IMR-90 (cell line): ENCODE results near the gene SIK3. TPM values are rescaled to one million over a fixed set of nuclear protein-coding genes. Genes with fewer than 3 reads are reported as not detected.

Experiments used
- ATAC-seq: fragments of 200-7000 bp; cut with Tn5 transposase; 2 replicates; pipeline ENCODE4 v1.9.1; 2020; ENCODE audit warnings: low read depth, mild to moderate bottlenecking, moderate library complexity
- BruUV-seq: library from RNA; stranded (reverse); fragments of 400-500 nt; replicated peaks from 2 replicates; lab custom pipeline; 2021; lab: Mats Ljungman, UMichigan
- CTCF ChIA-PET: fragments of 300-600 bp; formaldehyde crosslinking; extraction: SDS; loops from one replicate; lab custom pipeline; 2021; ENCODE audit warnings: antibody characterized with exemption; lab: Yijun Ruan, JAX
- POLR2A ChIA-PET: fragments of 300-600 bp; sonication (Branson Sonifier 250); formaldehyde crosslinking; loops from one replicate; lab custom pipeline; 2022; ENCODE audit warnings: antibody characterized with exemption; ENCODE audit not compliant: unreplicated experiment; lab: Charles Lee
- DNase-seq: peaks from one replicate; pipeline ENCODE4 v3.0.0; 2013
- H2AFZ ChIP-seq: replicated peaks from 2 replicates; pipeline ENCODE3; 2013; ENCODE audit warnings: low read length, mild to moderate bottlenecking; ENCODE audit not compliant: poor library complexity
- H2AK5ac ChIP-seq: 2 replicates; pipeline ENCODE4 v1.6.1; 2013; ENCODE audit warnings: low read depth, low read length, inconsistent platforms
- H2AK9ac ChIP-seq: replicated peaks from 2 replicates; pipeline ENCODE3; 2013; ENCODE audit warnings: mild to moderate bottlenecking, low read depth, low read length, moderate library complexity; ENCODE audit not compliant: poor library complexity
- H2BK120ac ChIP-seq: 2 replicates; pipeline ENCODE4 v1.6.1; 2013; ENCODE audit warnings: low read depth, low read length, inconsistent platforms
- H2BK15ac ChIP-seq: 3 replicates; pipeline ENCODE4 v1.6.1; 2013; ENCODE audit warnings: low read depth, low read length, inconsistent platforms
- H2BK20ac ChIP-seq: 2 replicates; pipeline ENCODE4 v1.6.1; 2013; ENCODE audit warnings: low read depth, mild to moderate bottlenecking, inconsistent platforms, low read length, moderate library complexity
- H2BK5ac ChIP-seq: 2 replicates; pipeline ENCODE4 v1.6.1; 2013; ENCODE audit warnings: mild to moderate bottlenecking, low read depth, low read length, inconsistent platforms; ENCODE audit not compliant: poor library complexity, severe bottlenecking
- H3K14ac ChIP-seq: replicated peaks from 2 replicates; pipeline ENCODE4 v1.6.1; 2013; ENCODE audit warnings: low read depth, low read length, inconsistent platforms
- H3K18ac ChIP-seq: 2 replicates; pipeline ENCODE4 v1.6.1; 2013; ENCODE audit warnings: low read depth, low read length, control low read depth
- H3K23ac ChIP-seq: 2 replicates; pipeline ENCODE4 v1.6.1; 2013; ENCODE audit warnings: low read depth, low read length, inconsistent platforms
- H3K27ac ChIP-seq: 2 replicates; pipeline ENCODE4 v1.5.1; 2013; ENCODE audit warnings: mild to moderate bottlenecking, control low read depth, low read length; ENCODE audit not compliant: insufficient read depth
- H3K27me3 ChIP-seq: 2 replicates; pipeline ENCODE4 v1.6.1; 2013; ENCODE audit warnings: low read length; ENCODE audit not compliant: control insufficient read depth, insufficient read depth
- H3K36me3 ChIP-seq: 2 replicates; pipeline ENCODE4 v1.6.1; 2013; ENCODE audit warnings: low read length, mixed read lengths; ENCODE audit not compliant: control insufficient read depth, insufficient read depth
- H3K4ac ChIP-seq: 2 replicates; pipeline ENCODE4 v1.6.1; 2013; ENCODE audit warnings: low read depth, low read length, inconsistent platforms
- H3K4me1 ChIP-seq: 2 replicates; pipeline ENCODE4 v1.6.1; 2013; ENCODE audit warnings: low read length, mixed read lengths; ENCODE audit not compliant: control insufficient read depth, insufficient read depth
- H3K4me2 ChIP-seq: 2 replicates; pipeline ENCODE4 v1.6.1; 2013; ENCODE audit warnings: low read depth, mild to moderate bottlenecking, control low read depth, low read length, moderate library complexity
- H3K4me3 ChIP-seq: 2 replicates; pipeline ENCODE4 v1.5.1; 2013; ENCODE audit warnings: low read depth, mild to moderate bottlenecking, control low read depth, low read length, moderate library complexity; ENCODE audit not compliant: insufficient read depth
- H3K56ac ChIP-seq: 2 replicates; pipeline ENCODE4 v1.6.1; 2013; ENCODE audit warnings: low read length, inconsistent platforms; ENCODE audit not compliant: insufficient read depth; ENCODE audit errors: extremely low read depth
- H3K79me1 ChIP-seq, 2 experiments: 2 replicates each; pipeline ENCODE4 v1.6.1; 2013; ENCODE audit warnings: low read length in 2 of 2, inconsistent platforms in 1 of 2, low read depth in 1 of 2
- H3K9ac ChIP-seq: 2 replicates; pipeline ENCODE4 v1.6.1; 2013; ENCODE audit warnings: low read depth, low read length, control low read depth
- H3K9me1 ChIP-seq: 2 replicates; pipeline ENCODE4 v1.6.1; 2013; ENCODE audit warnings: low read length, inconsistent platforms; ENCODE audit not compliant: insufficient read depth
- H3K9me3 ChIP-seq: 2 replicates; pipeline ENCODE4 v1.6.1; 2013; ENCODE audit warnings: low read length; ENCODE audit not compliant: control insufficient read depth, insufficient read depth
- H4K20me1 ChIP-seq: 2 replicates; pipeline ENCODE4 v1.6.1; 2013; ENCODE audit warnings: low read length, inconsistent platforms; ENCODE audit not compliant: insufficient read depth
- H4K5ac ChIP-seq: 2 replicates; pipeline ENCODE4 v1.6.1; 2013; ENCODE audit warnings: mild to moderate bottlenecking, low read depth, low read length, control low read depth
- H4K8ac ChIP-seq, 2 experiments: 2 replicates each; pipeline ENCODE4 v1.6.1; 2013; ENCODE audit warnings: low read depth in 2 of 2, low read length in 2 of 2, control low read depth in 1 of 2, inconsistent platforms in 1 of 2
- H4K91ac ChIP-seq: 2 replicates; pipeline ENCODE4 v1.6.1; 2013; ENCODE audit warnings: low read depth, low read length, inconsistent platforms; ENCODE audit not compliant: insufficient read depth
- BHLHE40 ChIP-seq: fragments of 150-350 bp; IDR thresholded peaks from 2 replicates; pipeline ENCODE4 v1.6.1; 2016; ENCODE audit warnings: mild to moderate bottlenecking, low read depth, low read length
- FOS ChIP-seq: fragments of 150-350 bp; IDR thresholded peaks from 2 replicates; pipeline ENCODE4 v1.6.1; 2016; ENCODE audit warnings: low read depth, low read length
- MXI1 ChIP-seq: IDR thresholded peaks from 2 replicates; pipeline ENCODE4 v1.6.1; 2012; ENCODE audit warnings: low read depth, mild to moderate bottlenecking, low read length, moderate library complexity, borderline replicate concordance
- NFE2L2 ChIP-seq: fragments of 150-350 bp; IDR thresholded peaks from 2 replicates; pipeline ENCODE4 v1.6.1; 2016; ENCODE audit warnings: low read depth, mild to moderate bottlenecking, low read length
- SMC3 ChIP-seq: fragments of 150-350 bp; IDR thresholded peaks from 2 replicates; pipeline ENCODE4 v1.6.1; 2016; ENCODE audit warnings: low read depth, mild to moderate bottlenecking, antibody characterized with exemption, low read length, moderate library complexity
- WGBS, 2 experiments: methylation state at CpG; one replicate each; pipeline versions ENCODE4 v1.1.5 to v1.1.7; 2013; ENCODE audit warnings: missing lambda C conversion rate in 2 of 2; ENCODE audit not compliant: insufficient read length in 1 of 2; ENCODE audit errors: extremely low coverage in 2 of 2; 5-methylcytosine and 5-hydroxymethylcytosine counted together
- dilution Hi-C: fragments of 300-500 bp; cut with HindIII; formaldehyde crosslinking; loops from one replicate; pipeline ENCODE4 v1.14.3; 2018; ENCODE audit warnings: low sequenced_read_pairs; ENCODE audit not compliant: unreplicated experiment
- in situ Hi-C: fragments of 300-500 bp; cut with MboI; formaldehyde crosslinking; loops from 3 replicates; pipeline ENCODE4 v1.14.3; 2019; ENCODE audit warnings: low sequenced_read_pairs, inconsistent platforms, mixed read lengths
- intact Hi-C: fragments of 100-400 bp; cut with micrococcal nuclease; formaldehyde crosslinking; loops from 2 replicates; pipeline ENCODE4 v1.10.0; 2022
- polyA plus RNA-seq, 3 experiments: library from polyadenylated mRNA; depleted of rRNA; stranded (reverse); fragments of >200 nt; gene quantifications; 2 replicates each; pipeline ENCODE4 v1.2.3, GENCODE V29; 2012; ENCODE audit warnings: low replicate concordance in 1 of 3
- total RNA-seq: library from RNA; depleted of rRNA; stranded (reverse); fragments of >200 nt; gene quantifications from 2 replicates; pipeline ENCODE4 v1.2.3, GENCODE V29; 2012

The SIK3 gene
- total and polyA plus RNA-seq, 2 of the 4 experiments (the other 2 are of a cell fraction) = 8.2 to 9.1 TPM

DNA sequence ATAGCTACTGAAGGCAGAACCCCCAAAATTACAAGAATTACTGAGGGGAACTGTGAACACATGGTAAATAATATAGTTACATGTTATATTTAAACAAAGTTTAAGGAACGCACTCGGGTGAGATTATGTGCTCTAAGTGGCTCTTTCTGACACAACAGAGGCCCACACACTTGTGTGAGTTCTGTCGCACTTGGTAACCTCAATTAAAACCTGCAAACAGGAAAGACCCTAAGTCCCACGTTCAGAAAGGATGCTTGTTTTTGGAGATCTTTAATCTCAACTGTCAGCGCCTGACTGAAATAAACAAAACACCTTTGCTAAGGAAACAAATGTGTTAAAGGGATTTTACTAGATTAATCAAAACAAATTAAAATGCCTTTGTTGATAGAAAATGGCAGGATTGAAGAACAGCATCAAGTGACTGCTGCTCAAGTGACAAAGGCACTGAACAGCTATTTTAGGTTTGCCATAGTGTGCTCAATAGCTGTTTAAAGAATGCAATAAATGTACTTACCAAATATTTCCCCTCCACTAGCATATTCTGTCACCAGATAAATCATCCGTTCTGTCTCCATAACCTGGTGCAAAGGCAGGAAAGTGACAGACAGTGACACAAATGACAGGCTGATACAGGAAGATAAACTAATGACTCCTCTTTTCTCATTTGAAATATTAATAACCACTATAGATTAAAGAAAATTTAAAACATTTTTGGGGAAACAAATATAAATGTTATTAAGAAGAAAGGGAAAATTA lies 144.5 kb downstream of the SIK3 start:
- no peaks in the 10 kb centered on the region for H3K27me3 ChIP-seq
- ATAC-seq (no peak), DNase-seq (no peak)
- no peak overlapping the region for H4K5ac ChIP-seq
- H3K14ac ChIP-seq = no peak overlapping the region
- H4K8ac ChIP-seq = no peak overlapping the region
- H3K4ac ChIP-seq = no peak overlapping the region
- H3K23ac ChIP-seq = no peak overlapping the region
- ChIA-PET CTCF (no interaction called here), POLR2A (interaction anchor here (0.7 kb wide), 1 partner anchor 18 kb away, joined by 7 read pairs; no protein-coding TSS in a partner anchor)
- intact Hi-C loops = no loop called here
- no peak overlapping the region for H2BK20ac ChIP-seq
- no peak overlapping the region for H3K27ac ChIP-seq
- no peak overlapping the region for H2BK5ac ChIP-seq
- no peak overlapping the region for H3K4me2 ChIP-seq
- H2BK120ac ChIP-seq = no peak overlapping the region
- H3K36me3 ChIP-seq = peaks cover 8% of the 10 kb centered on the region
- no peak for TF ChIP-seq MXI1
- no peak for TF ChIP-seq SMC3
- TF ChIP-seq NFE2L2 = no peak
- no peak for TF ChIP-seq FOS
- TF ChIP-seq BHLHE40 = no peak
- dilution Hi-C loops = no loop called here
- H2BK15ac ChIP-seq = no peak overlapping the region
- no peak overlapping the region for H3K18ac ChIP-seq
- no CpG with 5 or more reads among the region's 6 CpGs for WGBS, 2 experiments
- no peak overlapping the region for H3K9ac ChIP-seq
- peaks cover 6 to 10% of the 10 kb centered on the region in 2 experiments for H3K79me1 ChIP-seq
- H3K56ac ChIP-seq = no peak overlapping the region
- H3K4me1 ChIP-seq = no peaks in the 10 kb centered on the region
- no peak overlapping the region for H4K91ac ChIP-seq
- no peak overlapping the region for H2AK5ac ChIP-seq
- in situ Hi-C loops = no loop called here
- no TSS peak for BruUV-seq
- H2AFZ ChIP-seq = no peak overlapping the region
- H4K20me1 ChIP-seq = no peaks in the 10 kb centered on the region
- H3K9me1 ChIP-seq = 0 out of 2 replicates have a peak, but pooled peaks cover 2% of the 10 kb centered on the region
- H2AK9ac ChIP-seq = no peak overlapping the region
- no peaks in the 10 kb centered on the region for H3K9me3 ChIP-seq
- no peak overlapping the region for H3K4me3 ChIP-seq
